AG04449 (cell line): Measurements from ENCODE around the gene POMT1.

Source experiments
- CTCF ChIA-PET: fragments of 350-600 bp; formaldehyde crosslinking; extraction: SDS; loops from one replicate; lab custom pipeline; 2021; ENCODE audit warnings: antibody characterized with exemption; lab: Yijun Ruan, JAX
- POLR2A ChIA-PET: fragments of 400-600, 350-600 bp; formaldehyde crosslinking; extraction: SDS; loops from one replicate; lab custom pipeline; 2020; ENCODE audit warnings: antibody characterized with exemption, inconsistent platforms; lab: Yijun Ruan, JAX
- DNase-seq: peaks from one replicate; pipeline ENCODE4 v3.0.0-alpha.2; 2010; ENCODE audit warnings: low read depth, low spot score
- H3K4me3 ChIP-seq: 2 replicates; pipeline ENCODE4 v1.5.1; 2011; ENCODE audit warnings: low read depth, mild to moderate bottlenecking, control low read depth, low read length
- TF ChIP-seq, protein P1 (sequence below): IDR thresholded peaks from one replicate; pipeline ENCODE4 v1.5.1; 2011; ENCODE audit warnings: mild to moderate bottlenecking, moderate library complexity, low read length, control low read depth, inconsistent platforms; ENCODE audit not compliant: insufficient read depth; ENCODE audit errors: missing control alignments

POMT1 gene

DNA sequence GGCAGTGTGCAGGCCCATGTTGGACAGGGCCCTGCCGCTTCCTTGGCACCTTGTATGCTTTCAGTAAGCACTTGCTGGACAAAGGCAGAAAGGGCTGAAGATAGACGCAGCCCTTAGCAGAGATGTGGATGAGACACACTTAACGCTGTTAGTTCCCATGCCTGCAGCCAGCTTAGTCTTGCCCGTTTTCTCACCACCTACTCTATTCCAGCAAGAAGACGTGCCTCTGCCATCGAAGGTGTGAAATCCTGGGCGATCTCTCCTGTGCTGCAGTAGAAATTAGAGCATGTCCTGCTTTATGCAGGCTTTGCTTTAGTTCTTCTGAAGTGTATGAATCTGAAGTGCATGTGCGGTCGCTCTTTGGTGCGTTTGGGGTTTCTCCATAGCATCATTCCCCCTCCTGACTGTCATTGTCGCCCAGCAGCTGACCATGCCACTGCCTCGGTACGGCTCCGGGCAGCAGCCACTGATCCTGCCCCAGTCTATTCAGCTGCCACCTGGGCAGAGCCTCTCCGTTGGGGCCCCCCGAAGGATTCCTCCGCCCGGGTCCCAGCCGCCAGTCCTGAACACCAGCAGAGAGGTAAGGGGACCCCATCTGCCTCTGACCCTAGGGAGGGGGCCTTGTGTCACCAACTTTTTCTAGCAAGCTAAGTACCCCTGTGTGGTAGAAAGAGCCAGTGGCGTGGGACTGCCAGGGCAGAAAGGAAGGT, 11.6 kb upstream of the POMT1 start:
- no peak for DNase-seq
- TF ChIP-seq, protein P1, sequence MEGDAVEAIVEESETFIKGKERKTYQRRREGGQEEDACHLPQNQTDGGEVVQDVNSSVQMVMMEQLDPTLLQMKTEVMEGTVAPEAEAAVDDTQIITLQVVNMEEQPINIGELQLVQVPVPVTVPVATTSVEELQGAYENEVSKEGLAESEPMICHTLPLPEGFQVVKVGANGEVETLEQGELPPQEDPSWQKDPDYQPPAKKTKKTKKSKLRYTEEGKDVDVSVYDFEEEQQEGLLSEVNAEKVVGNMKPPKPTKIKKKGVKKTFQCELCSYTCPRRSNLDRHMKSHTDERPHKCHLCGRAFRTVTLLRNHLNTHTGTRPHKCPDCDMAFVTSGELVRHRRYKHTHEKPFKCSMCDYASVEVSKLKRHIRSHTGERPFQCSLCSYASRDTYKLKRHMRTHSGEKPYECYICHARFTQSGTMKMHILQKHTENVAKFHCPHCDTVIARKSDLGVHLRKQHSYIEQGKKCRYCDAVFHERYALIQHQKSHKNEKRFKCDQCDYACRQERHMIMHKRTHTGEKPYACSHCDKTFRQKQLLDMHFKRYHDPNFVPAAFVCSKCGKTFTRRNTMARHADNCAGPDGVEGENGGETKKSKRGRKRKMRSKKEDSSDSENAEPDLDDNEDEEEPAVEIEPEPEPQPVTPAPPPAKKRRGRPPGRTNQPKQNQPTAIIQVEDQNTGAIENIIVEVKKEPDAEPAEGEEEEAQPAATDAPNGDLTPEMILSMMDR: no peak
- POLR2A ChIA-PET: interaction anchor here (0.6 kb wide), 1 partner anchor 28 kb away, joined by 3 read pairs; no protein-coding TSS in a partner anchor
- H3K4me3 ChIP-seq: no peak overlapping the region
- CTCF ChIA-PET: interaction anchor here (1.2 to 1.9 kb wide), 2 partner anchors 12 to 13 kb away, joined by 3 to 7 read pairs; no protein-coding TSS in a partner anchor

DNA sequence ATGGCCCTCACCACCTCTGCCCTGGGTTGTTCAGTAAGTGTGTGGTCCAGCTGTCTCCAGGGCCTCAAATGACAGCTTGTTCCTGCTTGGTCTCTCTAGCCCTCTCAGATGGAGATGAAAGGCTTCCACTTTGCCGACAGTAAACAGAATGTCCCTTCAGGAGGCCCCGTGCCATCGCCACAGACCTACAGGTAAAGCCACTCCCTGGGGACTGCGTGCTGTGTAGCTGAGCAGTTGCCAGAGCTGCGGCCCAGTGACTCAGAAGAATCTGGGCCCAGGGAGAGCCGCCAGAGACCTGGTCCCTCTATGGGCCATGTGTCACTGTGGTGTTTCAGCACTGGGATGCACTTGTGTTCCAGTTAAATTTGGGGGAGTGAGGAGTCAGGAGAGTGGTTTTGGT, 10.6 kb upstream of the POMT1 start:
- DNase-seq: no peak
- CTCF ChIA-PET: interaction anchor here (1.2 kb wide), 1 partner anchor 13 kb away, joined by 3 read pairs; no protein-coding TSS in a partner anchor
- POLR2A ChIA-PET: no interaction called here
- TF ChIP-seq, protein P1: no peak
- H3K4me3 ChIP-seq: no peak overlapping the region

DNA sequence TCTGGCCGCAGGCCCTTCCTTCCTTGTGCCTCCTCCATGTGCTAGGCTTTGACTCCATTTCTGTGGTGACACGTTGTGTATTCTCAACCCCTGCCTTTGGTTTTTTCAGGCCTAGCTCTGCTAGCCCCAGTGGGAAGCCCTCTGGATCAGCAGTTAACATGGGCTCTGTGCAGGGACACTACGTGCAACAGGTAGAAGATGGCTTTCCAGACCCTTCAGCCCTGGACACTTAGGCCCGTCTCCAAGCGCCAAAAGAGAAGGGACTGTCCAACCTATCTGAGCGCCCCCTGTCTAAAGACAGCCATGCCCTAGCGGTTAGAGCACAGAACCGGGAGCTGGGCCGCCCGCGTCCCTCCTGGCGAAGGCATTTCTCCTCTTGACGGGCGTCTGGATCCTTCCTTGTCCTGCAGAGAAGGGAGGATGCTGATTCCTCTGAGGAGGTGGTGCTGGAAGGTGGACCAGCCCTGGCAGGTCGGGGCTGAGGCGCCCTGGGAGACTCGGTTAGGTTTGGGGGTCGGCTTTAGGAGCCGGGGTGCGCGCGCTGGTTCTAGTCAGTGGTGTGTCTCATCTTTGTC, 8.3 kb upstream of the POMT1 start:
- ChIA-PET CTCF (interaction anchor here (1.3 to 1.5 kb wide), 2 partner anchors 14 to 16 kb away, joined by 3 to 4 read pairs; no protein-coding TSS in a partner anchor), POLR2A (no interaction called here)
- TF ChIP-seq, protein P1: no peak
- no peak for DNase-seq
- no peak overlapping the region for H3K4me3 ChIP-seq

DNA sequence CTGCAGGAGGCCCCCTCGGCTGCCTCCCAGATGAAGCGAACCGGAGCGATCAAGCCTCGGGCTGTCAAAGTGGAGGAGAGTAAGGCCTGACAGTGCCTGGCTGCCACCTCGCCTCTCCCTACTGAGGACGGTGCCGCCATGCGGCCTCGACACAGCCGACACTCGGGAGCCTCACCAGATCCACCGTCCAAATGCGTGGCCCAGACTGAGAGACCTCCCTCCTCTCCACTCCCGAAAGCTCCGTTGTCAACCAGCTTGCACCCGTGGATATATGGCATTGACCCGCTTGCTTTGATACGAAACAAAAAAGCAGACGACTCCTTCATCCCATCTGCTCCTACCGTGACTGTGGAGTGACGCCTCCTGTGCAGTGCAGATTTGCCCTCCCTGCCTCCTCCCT, 6.9 kb upstream of the POMT1 start:
- CTCF ChIA-PET: interaction anchor here (1.1 to 1.3 kb wide), 2 partner anchors 15 to 145 kb away, joined by 3 read pairs; no protein-coding TSS in a partner anchor
- TF ChIP-seq, protein P1: no peak
- POLR2A ChIA-PET: no interaction called here
- DNase-seq: no peak
- H3K4me3 ChIP-seq: no peak overlapping the region

DNA sequence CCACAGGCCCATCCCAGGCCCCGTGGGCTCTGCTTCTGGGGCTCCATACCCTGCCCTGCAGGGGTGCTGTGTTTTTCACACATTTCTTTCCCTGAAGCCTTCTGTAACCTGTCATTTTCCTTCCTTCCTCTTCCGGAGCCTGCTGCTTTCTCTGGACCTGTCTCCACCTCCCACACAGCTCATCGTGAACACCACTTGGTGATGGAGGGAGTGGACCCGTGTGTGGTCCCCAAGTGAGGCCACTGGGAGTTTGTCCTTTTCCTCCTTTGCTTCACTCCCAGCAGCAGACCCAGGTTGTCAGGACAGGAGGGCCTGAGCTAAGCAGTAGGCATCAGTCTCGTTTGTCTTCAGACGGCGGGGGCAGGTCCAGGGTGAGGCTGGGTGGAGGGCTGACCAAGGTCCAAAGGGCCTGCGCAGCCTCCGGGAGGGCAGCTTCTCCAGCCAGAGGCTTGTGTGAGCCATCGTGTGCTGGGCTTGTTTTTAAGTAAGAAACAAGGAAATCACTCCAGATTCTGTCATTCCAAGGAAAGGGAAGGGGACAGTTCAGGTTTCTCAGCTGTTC, 5.8 kb upstream of the POMT1 start:
- DNase-seq: no peak
- TF ChIP-seq, protein P1: no peak
- POLR2A ChIA-PET: interaction anchor here (1.1 kb wide), 1 partner anchor 124 kb away, joined by 4 read pairs; no protein-coding TSS in a partner anchor
- no peak overlapping the region for H3K4me3 ChIP-seq
- CTCF ChIA-PET: interaction anchor here (0.7 to 1.5 kb wide), 4 partner anchors 9 to 146 kb away, joined by 3 to 4 read pairs (median 4); no protein-coding TSS in a partner anchor

DNA sequence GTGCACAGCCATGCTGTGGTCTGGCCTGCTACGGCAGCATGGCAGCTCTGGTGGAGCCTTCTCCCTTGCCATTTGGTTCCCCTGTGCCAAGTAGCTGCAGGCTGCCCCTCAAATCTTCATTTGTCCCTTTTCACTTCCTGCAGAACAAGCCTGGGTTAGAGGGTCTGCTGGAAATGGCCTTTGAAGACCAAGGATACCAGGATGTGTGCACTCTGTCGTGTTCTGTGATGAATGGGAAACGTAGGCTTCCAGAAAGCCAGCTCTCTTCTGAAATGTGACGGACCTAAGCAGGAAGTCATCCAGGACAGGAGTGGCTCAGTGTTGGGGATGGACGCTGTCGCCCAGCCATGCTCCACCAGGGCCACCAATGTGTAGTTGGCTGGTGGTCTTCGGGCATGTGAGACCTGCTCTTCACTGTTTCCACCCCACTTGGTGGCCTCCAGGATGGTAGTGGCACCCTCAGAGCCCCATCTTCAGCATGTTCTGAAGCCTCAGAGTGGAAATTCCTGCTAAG, 3.4 kb upstream of the POMT1 start:
- POLR2A ChIA-PET: no interaction called here
- CTCF ChIA-PET: interaction anchor here (0.9 to 3.3 kb wide), 4 partner anchors 20 to 244 kb away, joined by 3 to 16 read pairs (median 6); no protein-coding TSS in a partner anchor
- DNase-seq: no peak
- TF ChIP-seq, protein P1: no peak
- no peak overlapping the region for H3K4me3 ChIP-seq
